ENCODE data around the gene MCFD2.

The MCFD2 gene

DNA sequence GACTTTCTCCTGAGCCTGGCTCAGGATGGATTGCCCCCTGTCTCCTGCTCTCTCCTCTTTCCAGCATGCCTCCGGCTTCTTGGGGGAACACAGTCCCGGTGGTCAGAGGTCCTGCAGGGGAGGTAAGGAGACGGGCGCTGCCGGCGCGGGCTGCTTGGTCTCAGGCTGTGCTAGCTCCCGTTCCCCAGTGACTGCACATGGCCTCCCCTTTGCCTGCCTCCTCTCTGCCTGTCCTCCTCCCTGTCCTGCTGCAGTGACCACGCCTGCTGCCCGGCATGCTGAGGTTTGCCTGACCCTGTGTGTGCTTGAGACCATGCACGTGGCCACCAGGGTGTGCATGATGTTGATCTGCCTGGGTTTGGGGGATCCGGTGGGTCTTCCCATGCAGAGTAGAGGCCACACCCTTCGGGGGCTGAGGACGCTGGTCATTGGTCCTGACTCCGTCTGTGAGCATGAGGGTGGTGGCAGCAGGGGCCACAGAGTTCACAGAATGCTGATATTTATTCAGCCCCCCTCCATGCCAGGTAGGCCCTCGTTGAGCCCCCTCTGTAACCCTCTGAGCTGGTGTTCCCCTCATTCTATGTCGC lies 42.9 kb upstream of the MCFD2 start:
- no peak overlapping the region for H3K4me3 ChIP-seq (ENCODE audit: low read depth, low read length)
- no peak for DNase-seq (ENCODE audit: low read depth)
- TF ChIP-seq POLR2A (IDR thresholded peaks at IDR 0.05; ENCODE audit: extremely low read depth, insufficient read length) = no peak
- TF ChIP-seq, protein P1, sequence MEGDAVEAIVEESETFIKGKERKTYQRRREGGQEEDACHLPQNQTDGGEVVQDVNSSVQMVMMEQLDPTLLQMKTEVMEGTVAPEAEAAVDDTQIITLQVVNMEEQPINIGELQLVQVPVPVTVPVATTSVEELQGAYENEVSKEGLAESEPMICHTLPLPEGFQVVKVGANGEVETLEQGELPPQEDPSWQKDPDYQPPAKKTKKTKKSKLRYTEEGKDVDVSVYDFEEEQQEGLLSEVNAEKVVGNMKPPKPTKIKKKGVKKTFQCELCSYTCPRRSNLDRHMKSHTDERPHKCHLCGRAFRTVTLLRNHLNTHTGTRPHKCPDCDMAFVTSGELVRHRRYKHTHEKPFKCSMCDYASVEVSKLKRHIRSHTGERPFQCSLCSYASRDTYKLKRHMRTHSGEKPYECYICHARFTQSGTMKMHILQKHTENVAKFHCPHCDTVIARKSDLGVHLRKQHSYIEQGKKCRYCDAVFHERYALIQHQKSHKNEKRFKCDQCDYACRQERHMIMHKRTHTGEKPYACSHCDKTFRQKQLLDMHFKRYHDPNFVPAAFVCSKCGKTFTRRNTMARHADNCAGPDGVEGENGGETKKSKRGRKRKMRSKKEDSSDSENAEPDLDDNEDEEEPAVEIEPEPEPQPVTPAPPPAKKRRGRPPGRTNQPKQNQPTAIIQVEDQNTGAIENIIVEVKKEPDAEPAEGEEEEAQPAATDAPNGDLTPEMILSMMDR (IDR thresholded peaks at IDR 0.05; ENCODE audit: low read depth, low read length) = no peak
- TF ChIP-seq, protein P2, sequence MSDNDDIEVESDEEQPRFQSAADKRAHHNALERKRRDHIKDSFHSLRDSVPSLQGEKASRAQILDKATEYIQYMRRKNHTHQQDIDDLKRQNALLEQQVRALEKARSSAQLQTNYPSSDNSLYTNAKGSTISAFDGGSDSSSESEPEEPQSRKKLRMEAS (IDR thresholded peaks at IDR 0.05; ENCODE audit: low read depth, low read length) = no peak
- TF ChIP-seq MYC (IDR thresholded peaks at IDR 0.05; ENCODE audit: low read depth, low read length) = no peak

DNA sequence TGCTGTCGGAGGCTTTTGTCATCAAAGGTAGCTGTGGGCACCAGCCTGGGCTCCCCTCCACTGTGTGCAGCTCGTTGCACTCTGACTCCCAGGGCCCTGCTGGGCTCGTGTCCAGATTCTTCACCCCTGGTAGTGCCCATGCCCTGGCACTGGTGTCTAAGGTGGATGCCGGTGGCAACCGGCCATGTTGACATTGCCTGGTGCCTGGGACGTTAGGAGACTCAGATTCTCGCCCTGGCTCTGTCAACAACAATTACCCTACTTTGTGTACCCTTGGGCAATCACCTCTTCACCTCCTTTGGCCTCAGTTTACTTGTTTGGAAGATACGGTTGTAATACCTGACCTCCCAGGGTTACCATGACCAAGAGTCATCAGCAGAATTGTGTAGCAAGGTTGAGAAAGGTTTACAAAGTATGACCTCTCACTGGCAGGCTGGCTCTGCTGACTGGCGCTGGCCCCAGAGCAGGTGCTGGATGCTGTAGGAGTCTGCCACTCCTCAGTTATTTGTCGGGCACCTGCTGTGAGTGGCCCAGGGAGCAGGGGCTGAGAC lies 41.5 kb upstream of the MCFD2 start:
- no peak overlapping the region for H3K4me3 ChIP-seq (ENCODE audit: low read depth, low read length)
- no peak for DNase-seq (ENCODE audit: low read depth)
- TF ChIP-seq MYC (IDR thresholded peaks at IDR 0.05; ENCODE audit: low read depth, low read length) = no peak
- TF ChIP-seq, protein P2 (IDR thresholded peaks at IDR 0.05; ENCODE audit: low read depth, low read length) = no peak

DNA sequence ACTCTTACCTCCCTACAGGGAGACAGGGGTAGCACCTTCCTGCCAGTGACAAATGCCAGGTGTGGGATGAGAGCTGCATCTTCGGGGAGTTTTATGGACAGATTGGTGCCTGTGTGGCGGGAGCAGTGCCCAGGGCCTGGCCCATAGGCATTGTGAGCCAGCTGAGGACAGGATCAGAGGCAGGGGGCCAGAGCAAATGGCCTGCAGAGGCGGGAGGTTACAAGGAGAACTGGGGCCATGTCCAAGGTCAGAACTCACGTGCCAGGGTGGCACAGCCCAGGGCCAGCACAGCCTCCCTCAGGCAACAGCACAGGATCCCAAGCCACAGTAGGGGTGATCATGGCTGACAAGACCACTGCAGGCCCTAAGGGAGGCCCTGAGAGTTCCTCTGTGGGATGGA lies 40.2 kb upstream of the MCFD2 start:
- DNase-seq (ENCODE audit: low read depth) = no peak
- no peak for TF ChIP-seq MYC (IDR thresholded peaks at IDR 0.05; ENCODE audit: low read depth, low read length)
- TF ChIP-seq, protein P1 (IDR thresholded peaks at IDR 0.05; ENCODE audit: low read depth, low read length) = no peak
- no peak for TF ChIP-seq POLR2A (IDR thresholded peaks at IDR 0.05; ENCODE audit: extremely low read depth, insufficient read length)
- TF ChIP-seq, protein P2 (IDR thresholded peaks at IDR 0.05; ENCODE audit: low read depth, low read length) = no peak
- no peak overlapping the region for H3K4me3 ChIP-seq (ENCODE audit: low read depth, low read length)

DNA sequence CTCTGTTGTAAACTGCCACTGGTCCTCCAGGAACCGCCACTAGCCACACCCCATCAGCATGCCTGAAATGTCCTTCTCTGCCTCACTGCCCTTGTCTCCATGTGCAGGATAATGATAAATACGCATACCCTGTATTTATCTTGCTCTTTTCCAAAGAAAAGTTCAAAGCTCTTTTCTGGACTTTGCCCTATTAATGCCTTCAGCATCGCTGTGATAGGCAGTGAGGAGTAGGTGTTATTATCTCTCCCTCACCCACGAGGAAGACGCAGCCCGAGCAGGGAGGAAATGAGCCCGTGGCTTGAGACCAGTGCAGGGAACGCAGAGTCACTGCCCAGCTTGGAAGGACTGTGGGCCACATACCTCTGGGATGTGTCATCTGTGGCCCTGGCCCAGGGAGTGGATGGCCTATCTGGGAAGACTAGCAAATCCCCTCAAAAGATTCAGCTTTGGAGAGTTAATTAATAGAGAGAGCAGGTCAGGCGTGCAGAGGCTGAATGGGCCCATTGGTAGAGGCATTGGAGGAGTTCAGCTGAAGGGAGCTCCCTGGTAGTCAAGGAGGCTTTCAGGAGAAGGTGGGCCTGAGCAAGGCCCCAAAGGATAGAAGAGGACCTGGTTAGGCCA lies 39.5 kb upstream of the MCFD2 start:
- H3K4me3 ChIP-seq (ENCODE audit: low read depth, low read length) = no peak overlapping the region
- TF ChIP-seq MYC (IDR thresholded peaks at IDR 0.05; ENCODE audit: low read depth, low read length) = no peak
- TF ChIP-seq, protein P1 (IDR thresholded peaks at IDR 0.05; ENCODE audit: low read depth, low read length) = no peak
- TF ChIP-seq, protein P2 (IDR thresholded peaks at IDR 0.05; ENCODE audit: low read depth, low read length) = no peak
- TF ChIP-seq POLR2A (IDR thresholded peaks at IDR 0.05; ENCODE audit: extremely low read depth, insufficient read length) = no peak
- DNase-seq (ENCODE audit: low read depth) = no peak

DNA sequence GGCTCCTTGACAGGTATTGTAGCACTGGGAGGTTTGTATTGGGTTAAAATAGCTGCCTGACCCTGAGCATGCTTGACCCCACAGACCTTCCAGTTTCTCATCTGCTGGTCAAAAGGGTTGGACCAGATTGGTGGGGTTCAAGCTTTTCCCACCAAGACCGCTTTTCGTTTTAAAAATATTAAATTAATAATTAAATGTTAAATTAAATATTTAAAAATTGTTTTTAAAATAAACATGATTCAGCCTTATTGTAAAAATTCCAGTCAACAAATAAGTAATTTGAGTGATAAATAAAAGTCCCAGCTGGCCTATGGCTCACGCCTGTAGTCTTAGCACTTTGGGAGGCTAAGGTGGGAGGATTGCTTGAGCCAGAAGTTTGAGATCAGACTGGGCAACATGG lies 36.6 kb upstream of the MCFD2 start:
- no peak for DNase-seq (ENCODE audit: low read depth)
- TF ChIP-seq MYC (IDR thresholded peaks at IDR 0.05; ENCODE audit: low read depth, low read length) (no peak), POLR2A (IDR thresholded peaks at IDR 0.05; ENCODE audit: extremely low read depth, insufficient read length) (no peak)
- TF ChIP-seq, protein P1 (IDR thresholded peaks at IDR 0.05; ENCODE audit: low read depth, low read length) = no peak
- TF ChIP-seq, protein P2 (IDR thresholded peaks at IDR 0.05; ENCODE audit: low read depth, low read length) = no peak
- H3K4me3 ChIP-seq (ENCODE audit: low read depth, low read length) = no peak overlapping the region

All from NB4 (cell line).